OCI-LY7 (cell line): Measurements from ENCODE around the gene SCGB1D1. TPM values are rescaled to one million over a fixed set of nuclear protein-coding genes. Genes with fewer than 3 reads are reported as not detected.

Source experiments
- BruUV-seq: library from RNA; stranded (reverse); fragments of 400-500 nt; replicated peaks from 2 replicates; lab custom pipeline; 2021; lab: Mats Ljungman, UMichigan
- CTCF ChIA-PET: fragments of 300-600 bp; sonication (Branson Sonifier 250); formaldehyde crosslinking; loops from one replicate; lab custom pipeline; 2022; ENCODE audit warnings: antibody characterized with exemption; ENCODE audit not compliant: unreplicated experiment; lab: Charles Lee
- POLR2A ChIA-PET: fragments of 300-600 bp; sonication (Branson Sonifier 250); formaldehyde crosslinking; loops from one replicate; lab custom pipeline; 2022; ENCODE audit warnings: antibody characterized with exemption; lab: Charles Lee
- DNase-seq: peaks from one replicate; pipeline ENCODE4 v3.0.0-alpha.2; 2015; ENCODE audit warnings: low spot score
- H2AFZ ChIP-seq: fragments of 200-600 bp; sonication (generic), shearing (Covaris generic); 2 replicates; pipeline ENCODE4 v1.6.1; 2014; ENCODE audit warnings: mild to moderate bottlenecking, antibody characterized with exemption, low read length, moderate library complexity
- H3K27ac ChIP-seq: fragments of 200-600 bp; sonication (generic); 2 replicates; pipeline ENCODE4 v1.5.1; 2014; ENCODE audit warnings: mixed run types, low read depth, mild to moderate bottlenecking, moderate library complexity, low read length, inconsistent platforms; ENCODE audit not compliant: poor library complexity, severe bottlenecking
- H3K36me3 ChIP-seq: fragments of 200-600 bp; sonication (generic); 2 replicates; pipeline ENCODE4 v1.6.1; 2014; ENCODE audit warnings: mild to moderate bottlenecking, antibody characterized with exemption, low read length, moderate library complexity, mixed read lengths; ENCODE audit not compliant: insufficient read depth
- H3K4me1 ChIP-seq: fragments of 200-600 bp; sonication (generic); 2 replicates; pipeline ENCODE4 v1.5.1; 2014; ENCODE audit warnings: mild to moderate bottlenecking, low read length; ENCODE audit not compliant: insufficient read depth, poor library complexity, severe bottlenecking
- H3K4me2 ChIP-seq: fragments of 200-600 bp; sonication (generic); 2 replicates; pipeline ENCODE4 v1.6.1; 2014; ENCODE audit warnings: mild to moderate bottlenecking, low read length
- H3K4me3 ChIP-seq: fragments of 200-600 bp; sonication (generic); 2 replicates; pipeline ENCODE4 v1.5.1; 2014; ENCODE audit warnings: mild to moderate bottlenecking, low read depth, low read length; ENCODE audit not compliant: poor library complexity, severe bottlenecking
- H3K79me2 ChIP-seq: fragments of 200-600 bp; sonication (generic); 2 replicates; pipeline ENCODE4 v1.6.1; 2016; ENCODE audit warnings: low read depth, mild to moderate bottlenecking, low read length, moderate library complexity, mixed read lengths; ENCODE audit not compliant: insufficient read depth
- H3K9me2 ChIP-seq: fragments of 200-600 bp; sonication (generic); 2 replicates; pipeline ENCODE4 v1.6.1; 2016; ENCODE audit warnings: mild to moderate bottlenecking, low read length, mixed read lengths; ENCODE audit not compliant: insufficient read depth
- H3K9me3 ChIP-seq: fragments of 200-600 bp; sonication (generic); 2 replicates; pipeline ENCODE4 v1.6.1; 2014; ENCODE audit warnings: mild to moderate bottlenecking, mixed run types, low read length, mixed read lengths
- H4K20me1 ChIP-seq: fragments of 200-600 bp; sonication (generic); 2 replicates; pipeline ENCODE4 v1.6.1; 2014; ENCODE audit warnings: mild to moderate bottlenecking, antibody characterized with exemption, low read length, moderate library complexity, mixed read lengths; ENCODE audit not compliant: insufficient read depth
- CTCF ChIP-seq: fragments of 200-600 bp; sonication (generic); conservative IDR thresholded peaks from 2 replicates; pipeline ENCODE4 v1.5.1; 2014; ENCODE audit warnings: mild to moderate bottlenecking, antibody characterized with exemption, low read length, moderate library complexity, mixed read lengths
- EZH2phosphoT487 ChIP-seq: fragments of 200-600 bp; sonication (generic); IDR thresholded peaks from 2 replicates; pipeline ENCODE4 v1.6.1; 2018; ENCODE audit warnings: low read depth, borderline replicate concordance, mild to moderate bottlenecking, mixed run types, antibody characterized with exemption, low read length, moderate library complexity, mixed read lengths
- intact Hi-C: fragments of 100-400 bp; cut with micrococcal nuclease; formaldehyde crosslinking; loops from one replicate; pipeline ENCODE4 v1.10.0; 2022; ENCODE audit not compliant: unreplicated experiment
- total RNA-seq, 2 experiments: library from RNA; depleted of rRNA in 1 of 2; stranded (reverse); fragments of >200 nt in 1 of 2; shearing (Covaris generic) in 1 of 2; gene quantifications; 2 replicates each; pipeline ENCODE4 v1.2.3, GENCODE V29; 2014 to 2022

Gene SCGB1D1
- total RNA-seq, 2 experiments from 2014 or later, result not detected

- intact Hi-C loops, result no loop called here
- Histone ChIP-seq H3K27ac (no peak overlapping the region), H3K36me3 (no peaks in the 10 kb centered on the region), H4K20me1 (no peaks in the 10 kb centered on the region), H3K4me1 (no peaks in the 10 kb centered on the region), H2AFZ (no peak overlapping the region), H3K4me3 (no peak overlapping the region), H3K9me2 (no peaks in the 10 kb centered on the region), H3K79me2 (no peaks in the 10 kb centered on the region), H3K9me3 (no peaks in the 10 kb centered on the region), H3K4me2 (no peak overlapping the region)
- no TSS peak for BruUV-seq
- ChIA-PET CTCF (no interaction called here), POLR2A (no interaction called here)
- TF ChIP-seq CTCF (peak; percentile 29; the same call in 1 of the 2 replicates), EZH2phosphoT487 (no peak)
- DNase-seq, result no peak
These were observed 43.7 kb downstream of the SCGB1D1 start for GRCh38 chr11:62233730-62234129.

- no peaks in the 10 kb centered on the region for H4K20me1 ChIP-seq
- H3K36me3 ChIP-seq, result no peaks in the 10 kb centered on the region
- H3K79me2 ChIP-seq, result no peaks in the 10 kb centered on the region
- no TSS peak for BruUV-seq
- ChIA-PET POLR2A (no interaction called here), CTCF (no interaction called here)
- intact Hi-C loops, result no loop called here
- TF ChIP-seq EZH2phosphoT487 (no peak), CTCF (no peak)
- H2AFZ ChIP-seq, result no peak overlapping the region
- no peak for DNase-seq
- no peaks in the 10 kb centered on the region for H3K9me3 ChIP-seq
- no peak overlapping the region for H3K4me3 ChIP-seq
- no peak overlapping the region for H3K27ac ChIP-seq
- H3K9me2 ChIP-seq, result no peaks in the 10 kb centered on the region
- no peak overlapping the region for H3K4me2 ChIP-seq
- H3K4me1 ChIP-seq, result no peaks in the 10 kb centered on the region
These were observed 46.2 kb downstream of the SCGB1D1 start for GRCh38 chr11:62236187-62236586.

- Histone ChIP-seq H3K4me2 (no peak overlapping the region), H2AFZ (no peak overlapping the region), H4K20me1 (no peaks in the 10 kb centered on the region), H3K4me1 (no peaks in the 10 kb centered on the region), H3K79me2 (no peaks in the 10 kb centered on the region), H3K36me3 (no peaks in the 10 kb centered on the region), H3K27ac (no peak overlapping the region), H3K9me2 (no peaks in the 10 kb centered on the region), H3K4me3 (no peak overlapping the region), H3K9me3 (no peaks in the 10 kb centered on the region)
- ChIA-PET POLR2A (no interaction called here), CTCF (no interaction called here)
- BruUV-seq, result no TSS peak
- TF ChIP-seq CTCF (no peak), EZH2phosphoT487 (no peak)
- intact Hi-C loops, result no loop called here
- DNase-seq, result no peak
These were observed 47.5 kb downstream of the SCGB1D1 start for GRCh38 chr11:62237499-62237898.
